NOMO-1 treated with dmso at 0.1 percent for 144 hours (cell line): Measurements from ENCODE around the gene NPIPB6.
A peak's percentile ranks its signal among the peaks of the same experiment; 100 is the strongest.

Experiments used
- DNase-seq: peaks from one replicate; lab custom pipeline; 2025; ENCODE audit not compliant: unreplicated experiment; lab: John Stamatoyannopoulos, UW

Gene NPIPB6

GRCh38 chr16:28324235-28324886 is 38.9 kb downstream of the NPIPB6 start:
- no peak for DNase-seq

- DNase-seq, result no peak
Measured at GRCh38 chr16:28321700-28322411, 41.5 kb downstream of the NPIPB6 start.

- no peak for DNase-seq
Measured at GRCh38 chr16:28320741-28321140, 42.6 kb downstream of the NPIPB6 start.

- DNase-seq, result no peak
Measured at GRCh38 chr16:28320023-28320561, 43.2 kb downstream of the NPIPB6 start.

GRCh38 chr16:28319476-28320022 is 43.8 kb downstream of the NPIPB6 start:
- no peak for DNase-seq

- no peak for DNase-seq
Measured at GRCh38 chr16:28318042-28318744, 45.1 kb downstream of the NPIPB6 start.

- peak; percentile 54 for DNase-seq
Measured at GRCh38 chr16:28317040-28317880, 46.0 kb downstream of the NPIPB6 start.

- DNase-seq, result no peak
Measured at GRCh38 chr16:28316054-28316453, 47.3 kb downstream of the NPIPB6 start.

DNA sequence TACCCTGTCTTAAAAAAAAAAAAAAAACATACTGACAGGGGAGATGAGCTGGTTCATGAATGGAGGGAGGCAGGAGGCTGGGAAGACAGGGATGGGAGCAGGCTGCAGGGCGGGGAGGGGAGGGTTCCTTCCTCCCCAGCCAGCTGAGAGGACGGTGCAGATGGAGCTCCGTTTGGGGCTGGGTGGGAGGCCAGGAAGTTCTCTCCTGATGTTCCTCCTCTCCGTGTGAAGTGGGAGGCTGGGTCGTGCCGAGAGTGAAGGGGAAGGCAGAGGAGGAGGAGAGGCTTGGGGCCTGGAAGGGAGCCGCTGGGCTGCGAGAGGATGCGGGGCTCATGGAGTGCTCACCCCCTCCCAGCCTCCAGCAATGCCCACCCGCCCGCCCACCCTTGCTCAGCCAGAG is 49.7 kb downstream of the NPIPB6 start:
- DNase-seq, result no peak

DNA sequence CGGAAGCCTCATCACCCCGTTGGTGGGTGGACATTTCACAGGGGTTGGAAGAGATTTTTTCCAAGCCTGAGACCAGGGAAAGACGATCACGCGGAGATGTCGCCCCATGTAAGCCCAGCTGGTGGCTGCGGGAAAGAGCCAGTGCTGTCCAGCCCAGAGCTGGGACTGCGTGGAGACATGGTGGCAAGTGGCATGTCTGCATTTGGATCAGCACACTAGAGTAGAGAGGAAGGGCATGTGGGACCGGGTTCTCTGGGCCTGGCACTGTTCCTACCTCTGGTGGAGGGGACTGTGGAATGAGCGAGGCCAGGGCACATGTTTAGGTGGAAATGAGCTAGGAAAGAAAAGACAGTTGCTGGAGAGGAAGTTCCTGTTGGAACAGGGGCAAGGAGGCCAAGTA is 51.0 kb downstream of the NPIPB6 start:
- no peak for DNase-seq

DNA sequence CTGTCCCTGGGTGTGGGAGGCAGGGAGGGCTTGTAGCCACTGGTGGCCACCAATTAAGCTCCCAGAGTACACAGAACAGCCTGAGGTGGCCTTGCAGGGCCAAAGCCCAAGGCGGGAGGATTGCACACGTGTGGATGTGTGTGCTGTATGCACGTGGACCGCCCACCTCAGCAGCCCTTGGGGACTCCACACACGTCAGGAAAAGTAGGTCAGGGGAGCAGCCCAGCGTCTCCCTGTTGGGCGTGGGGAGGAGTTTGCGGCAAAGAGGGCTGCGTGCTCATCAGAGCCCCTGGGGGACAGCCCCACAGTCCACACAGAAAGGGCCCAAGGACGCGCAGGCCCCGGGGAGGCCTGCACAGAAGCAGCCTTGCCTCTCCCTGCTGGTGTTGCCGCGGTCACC is 51.4 kb downstream of the NPIPB6 start:
- DNase-seq, result no peak

DNA sequence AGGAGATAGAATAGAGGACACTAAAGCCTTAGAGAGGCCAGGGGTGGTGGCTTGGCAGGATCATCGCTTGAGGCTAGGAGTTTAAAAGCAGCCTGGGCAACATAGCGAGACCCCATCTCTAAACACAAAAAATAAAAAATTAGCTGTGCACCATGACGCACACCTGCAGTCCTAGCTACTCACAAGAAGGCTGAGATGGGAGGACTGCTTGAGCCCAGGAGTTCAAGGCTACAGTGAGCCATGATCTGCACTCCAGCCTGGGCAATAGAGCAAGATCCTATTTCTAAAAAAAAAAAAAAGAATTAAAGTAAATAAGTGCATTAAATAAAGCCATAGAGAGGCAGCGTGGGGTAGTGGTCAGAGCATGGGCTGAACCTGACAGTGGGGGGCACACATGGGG is 51.9 kb downstream of the NPIPB6 start:
- DNase-seq, result no peak

DNA sequence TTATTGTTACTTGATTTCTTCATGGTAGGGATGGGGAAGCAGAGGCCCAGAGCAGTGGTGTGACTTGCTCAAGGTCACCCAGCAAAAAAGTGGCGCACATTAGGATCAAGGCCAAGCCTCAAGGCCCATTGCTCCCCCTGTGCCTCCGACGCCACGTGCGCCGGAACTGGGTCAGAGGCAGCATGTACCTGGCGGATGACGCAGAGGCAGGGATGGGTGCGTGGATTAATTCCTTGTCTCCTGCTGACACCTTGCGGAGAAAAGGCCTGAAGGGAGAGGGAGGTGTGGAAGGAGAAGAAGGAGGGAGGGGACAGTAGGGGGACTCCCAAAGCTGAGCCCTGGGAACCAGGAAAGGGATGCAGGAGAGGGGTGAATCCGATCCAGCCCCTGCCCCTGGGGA is 52.5 kb downstream of the NPIPB6 start:
- DNase-seq, result no peak

DNA sequence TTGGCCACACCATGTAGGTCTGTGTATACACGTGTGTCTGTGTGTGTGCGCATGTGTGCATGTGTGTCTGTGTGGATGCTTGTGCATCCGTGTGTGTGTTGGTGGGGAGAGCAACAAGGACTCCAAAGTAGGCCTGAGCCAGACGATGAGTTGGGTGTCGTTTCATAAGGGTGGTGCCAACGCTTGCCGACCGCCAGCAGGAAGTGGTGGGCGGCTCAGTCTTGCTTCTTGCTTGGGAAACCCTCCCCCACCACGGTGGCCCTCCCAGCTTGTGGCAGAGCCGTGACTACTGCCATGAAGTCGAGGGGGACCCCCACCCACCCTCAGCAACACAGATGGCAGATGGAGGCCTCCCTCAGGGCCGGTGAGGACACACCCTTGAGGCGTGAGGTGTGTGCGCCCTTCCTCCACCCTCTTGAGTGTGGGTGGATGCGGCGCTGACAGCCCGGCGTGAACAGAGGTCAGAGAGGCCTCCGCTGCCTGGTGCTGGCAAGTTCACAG is 53.4 kb downstream of the NPIPB6 start:
- no peak for DNase-seq

DNA sequence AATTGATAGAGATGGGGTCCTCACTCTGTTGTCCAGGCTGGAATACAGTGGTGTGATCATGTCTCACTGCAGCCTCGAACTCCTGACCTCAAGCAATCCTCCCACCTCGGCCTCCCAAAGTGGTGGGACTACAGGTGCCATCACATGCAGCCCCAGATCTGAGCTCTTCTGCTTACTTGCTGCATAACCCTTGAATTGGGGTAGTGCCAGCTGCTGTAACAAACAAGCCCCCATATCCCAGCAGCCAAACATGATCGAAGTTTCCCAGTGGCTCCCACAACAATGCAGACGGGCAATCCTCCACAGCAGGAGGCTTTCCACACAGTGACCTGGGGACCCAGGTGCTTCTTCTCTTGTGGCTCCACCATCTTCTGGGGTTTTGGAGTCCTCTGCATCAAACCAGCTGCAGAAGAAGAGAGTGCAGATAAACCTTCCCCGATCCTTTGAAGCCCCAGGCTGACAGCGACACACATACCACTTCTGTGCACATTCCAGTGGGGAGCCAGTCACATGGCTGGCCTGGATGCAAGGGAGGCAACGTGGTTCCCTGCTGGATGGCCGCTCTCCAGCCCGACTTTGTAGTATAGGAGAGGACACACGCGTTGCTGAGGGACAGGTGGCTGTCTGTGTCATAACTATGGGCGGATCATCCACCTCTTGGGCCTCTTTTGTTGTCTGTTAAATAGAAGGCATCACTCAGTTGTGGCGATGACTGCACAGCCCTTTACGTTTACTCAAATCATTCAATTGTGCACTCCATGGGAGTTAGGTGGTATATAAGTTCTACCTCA is 54.3 kb downstream of the NPIPB6 start:
- no peak for DNase-seq

DNA sequence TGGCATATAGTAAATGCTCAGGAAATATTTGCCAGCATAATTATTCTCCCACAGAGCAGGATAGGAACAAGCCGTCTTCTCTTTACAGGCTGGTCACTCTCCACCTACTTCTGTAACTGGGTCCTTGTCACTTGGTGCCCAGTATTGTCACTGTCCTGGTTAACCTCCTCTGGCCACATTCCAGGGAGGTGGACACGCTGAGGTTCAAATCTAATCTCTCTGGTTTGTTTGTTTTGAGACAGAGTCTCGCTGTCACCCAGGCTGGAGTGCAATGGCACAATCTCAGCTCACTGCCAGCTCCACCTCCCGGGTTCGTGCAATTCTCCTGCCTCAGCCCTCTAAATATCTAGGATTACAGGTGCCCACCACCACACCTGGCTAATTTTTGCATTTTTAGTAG is 55.4 kb downstream of the NPIPB6 start:
- no peak for DNase-seq

GRCh38 chr16:28304214-28304613 is 59.1 kb downstream of the NPIPB6 start:
- DNase-seq, result no peak

GRCh38 chr16:28303132-28303531 is 60.2 kb downstream of the NPIPB6 start:
- no peak for DNase-seq

GRCh38 chr16:28301620-28302019 is 61.7 kb downstream of the NPIPB6 start:
- DNase-seq, result no peak

DNA sequence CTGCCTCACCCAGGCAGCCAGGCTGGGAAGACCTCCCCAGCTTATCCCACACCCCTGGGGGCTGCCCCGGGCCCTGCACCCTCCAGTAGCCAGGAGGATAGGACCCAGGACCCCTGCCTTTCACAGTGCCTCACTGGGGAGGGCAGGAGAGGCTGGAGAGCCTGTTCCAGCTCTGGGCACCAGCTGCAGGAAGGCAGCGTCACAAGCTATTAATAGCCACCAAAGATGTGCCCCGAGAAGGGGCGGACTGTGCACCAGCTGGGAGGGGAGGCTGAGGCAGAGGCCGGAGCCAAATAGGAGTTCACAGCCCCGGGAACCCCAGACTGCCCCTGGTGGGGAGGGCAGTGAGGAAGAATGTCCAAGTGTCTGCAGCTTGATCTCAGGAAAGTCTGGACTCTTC is 62.2 kb downstream of the NPIPB6 start:
- DNase-seq, result no peak
